ENCODE measurements around the gene EHMT1. TPM values are rescaled to one million over a fixed set of nuclear protein-coding genes. Genes with fewer than 3 reads are reported as not detected.

EHMT1 gene
- total RNA-seq, 1 donor from 2014 or later: 45.3 TPM

DNA sequence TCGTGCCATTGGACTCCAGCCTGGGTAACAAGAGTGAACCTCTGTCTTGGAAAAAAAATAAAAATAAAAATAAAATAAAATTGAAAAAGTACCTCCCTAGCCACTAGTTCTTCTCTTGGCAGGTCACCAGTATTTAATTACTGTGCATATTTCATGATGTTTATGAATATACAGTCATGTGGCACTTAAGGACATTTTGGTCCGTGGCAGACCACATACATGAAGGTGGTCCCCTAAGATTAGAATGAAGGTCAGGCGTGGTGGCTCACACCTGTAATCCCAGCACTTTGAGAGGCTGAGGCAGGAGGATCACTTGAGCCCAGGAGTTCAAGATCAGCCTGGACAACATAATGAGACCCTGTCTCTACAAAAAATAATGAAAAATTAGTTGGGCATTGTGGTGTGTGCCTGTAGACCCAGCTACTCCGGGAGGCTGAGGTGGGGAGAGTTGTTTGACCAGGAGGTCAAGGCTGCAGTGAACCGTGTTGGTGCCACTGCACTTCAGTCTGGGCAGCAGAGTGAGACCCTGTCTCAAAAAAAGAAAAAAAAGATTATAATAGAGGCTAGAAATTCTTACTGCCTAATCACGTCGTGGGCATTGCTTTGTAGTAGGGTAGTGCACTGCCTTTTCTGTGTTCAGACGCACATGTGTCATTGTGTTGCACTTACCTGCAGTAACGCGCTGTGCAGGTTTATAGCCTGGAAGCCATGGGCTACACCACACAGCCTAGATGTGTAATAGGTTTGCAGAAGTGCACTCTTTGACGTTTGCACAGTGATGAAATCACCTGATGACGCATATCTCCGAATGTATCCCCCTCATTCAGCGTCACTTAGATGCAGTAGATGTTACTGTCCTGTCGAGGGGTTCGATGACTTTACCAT is 12.8 kb downstream of the EHMT1 start:
- peaks cover 1% of the 10 kb centered on the region for H3K36me3 ChIP-seq (ENCODE audit: control insufficient read depth, insufficient read depth, low read length)
- DNase-seq (ENCODE audit: low read depth) (no peak), FAIRE-seq (no peak)
- TF ChIP-seq, protein P1, sequence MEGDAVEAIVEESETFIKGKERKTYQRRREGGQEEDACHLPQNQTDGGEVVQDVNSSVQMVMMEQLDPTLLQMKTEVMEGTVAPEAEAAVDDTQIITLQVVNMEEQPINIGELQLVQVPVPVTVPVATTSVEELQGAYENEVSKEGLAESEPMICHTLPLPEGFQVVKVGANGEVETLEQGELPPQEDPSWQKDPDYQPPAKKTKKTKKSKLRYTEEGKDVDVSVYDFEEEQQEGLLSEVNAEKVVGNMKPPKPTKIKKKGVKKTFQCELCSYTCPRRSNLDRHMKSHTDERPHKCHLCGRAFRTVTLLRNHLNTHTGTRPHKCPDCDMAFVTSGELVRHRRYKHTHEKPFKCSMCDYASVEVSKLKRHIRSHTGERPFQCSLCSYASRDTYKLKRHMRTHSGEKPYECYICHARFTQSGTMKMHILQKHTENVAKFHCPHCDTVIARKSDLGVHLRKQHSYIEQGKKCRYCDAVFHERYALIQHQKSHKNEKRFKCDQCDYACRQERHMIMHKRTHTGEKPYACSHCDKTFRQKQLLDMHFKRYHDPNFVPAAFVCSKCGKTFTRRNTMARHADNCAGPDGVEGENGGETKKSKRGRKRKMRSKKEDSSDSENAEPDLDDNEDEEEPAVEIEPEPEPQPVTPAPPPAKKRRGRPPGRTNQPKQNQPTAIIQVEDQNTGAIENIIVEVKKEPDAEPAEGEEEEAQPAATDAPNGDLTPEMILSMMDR (IDR thresholded peaks at IDR 0.05; ENCODE audit: insufficient read depth, low read length, severe bottlenecking): no peak
- H3K27me3 ChIP-seq (ENCODE audit: control insufficient read depth, insufficient read depth, low read length): no peaks in the 10 kb centered on the region
- no peak overlapping the region for H3K4me3 ChIP-seq (ENCODE audit: low read depth, low read length)

DNA sequence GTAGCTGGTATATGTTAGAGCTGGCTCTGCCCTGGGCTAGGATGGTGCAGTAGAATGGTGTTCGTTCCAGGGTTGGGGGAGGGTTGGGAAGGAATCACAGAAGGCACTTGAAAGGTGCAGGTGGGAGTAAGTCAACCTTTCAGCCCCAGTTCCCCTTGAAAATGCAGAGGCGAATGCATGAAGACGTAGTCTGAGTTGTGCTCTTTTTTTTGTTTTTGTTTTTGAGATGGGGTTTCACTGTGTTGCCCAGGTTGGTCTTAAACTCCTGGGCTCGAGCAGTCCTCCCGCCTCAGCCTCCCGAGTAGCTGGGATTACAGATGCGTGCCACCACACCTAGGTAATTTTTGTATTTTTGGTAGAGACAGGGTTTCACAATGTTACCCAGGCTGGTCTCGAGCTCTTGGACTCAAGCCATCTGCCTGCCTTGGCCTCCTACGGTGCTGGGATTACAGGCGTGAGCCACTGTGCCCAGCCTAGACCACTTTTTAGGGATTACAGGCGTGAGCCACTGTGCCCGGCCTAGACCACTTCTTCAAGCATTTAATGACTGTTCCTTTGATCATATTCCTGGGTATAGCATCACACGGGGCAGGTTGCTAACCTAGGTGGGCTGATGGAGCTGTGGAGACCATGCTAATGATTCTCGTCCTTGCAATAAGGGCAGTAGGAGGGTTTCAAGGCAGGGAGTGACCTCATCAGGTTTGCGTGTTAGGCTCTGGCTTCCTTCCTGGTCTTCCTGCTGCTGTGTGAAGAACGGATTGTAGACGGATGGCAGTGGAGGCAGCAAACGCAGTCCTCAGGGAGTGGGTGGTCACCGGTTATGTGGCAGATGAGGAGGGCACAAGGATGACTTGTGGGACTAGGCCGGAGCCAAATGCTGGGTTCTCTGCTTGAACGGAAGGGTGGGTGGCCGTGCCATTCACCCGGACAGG is 13.7 kb downstream of the EHMT1 start:
- no peak overlapping the region for H3K4me3 ChIP-seq (ENCODE audit: low read depth, low read length)
- peaks cover 1% of the 10 kb centered on the region for H3K36me3 ChIP-seq (ENCODE audit: control insufficient read depth, insufficient read depth, low read length)
- no peak for DNase-seq (ENCODE audit: low read depth)
- TF ChIP-seq, protein P1 (IDR thresholded peaks at IDR 0.05; ENCODE audit: insufficient read depth, low read length, severe bottlenecking): no peak
- no peak for FAIRE-seq
- no peaks in the 10 kb centered on the region for H3K27me3 ChIP-seq (ENCODE audit: control insufficient read depth, insufficient read depth, low read length)

DNA sequence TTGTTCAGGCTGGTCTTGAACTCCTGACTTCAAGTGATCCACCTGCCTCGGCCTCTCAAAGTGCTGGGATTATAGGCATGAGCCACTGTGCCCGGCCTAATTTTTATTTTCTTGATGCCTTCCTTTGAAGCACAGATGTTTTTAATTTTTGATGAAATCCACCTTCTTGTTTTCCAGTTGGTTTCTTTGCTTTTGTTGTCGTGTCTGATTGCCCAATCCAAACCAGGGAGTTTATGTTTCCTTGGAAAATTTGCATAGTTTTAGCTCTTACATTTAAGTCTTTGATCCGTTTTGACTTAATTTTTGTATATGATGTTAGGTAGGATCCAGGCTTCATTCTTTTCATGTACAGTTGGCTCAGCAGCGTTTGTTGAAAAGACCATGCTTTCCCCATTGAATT is 15.2 kb downstream of the EHMT1 start:
- Histone ChIP-seq H3K36me3 (ENCODE audit: control insufficient read depth, insufficient read depth, low read length) (peaks cover 3% of the 10 kb centered on the region), H3K27me3 (ENCODE audit: control insufficient read depth, insufficient read depth, low read length) (no peaks in the 10 kb centered on the region), H3K4me3 (ENCODE audit: low read depth, low read length) (no peak overlapping the region)
- TF ChIP-seq, protein P1 (IDR thresholded peaks at IDR 0.05; ENCODE audit: insufficient read depth, low read length, severe bottlenecking): no peak
- DNase-seq (ENCODE audit: low read depth): no peak
- no peak for FAIRE-seq

DNA sequence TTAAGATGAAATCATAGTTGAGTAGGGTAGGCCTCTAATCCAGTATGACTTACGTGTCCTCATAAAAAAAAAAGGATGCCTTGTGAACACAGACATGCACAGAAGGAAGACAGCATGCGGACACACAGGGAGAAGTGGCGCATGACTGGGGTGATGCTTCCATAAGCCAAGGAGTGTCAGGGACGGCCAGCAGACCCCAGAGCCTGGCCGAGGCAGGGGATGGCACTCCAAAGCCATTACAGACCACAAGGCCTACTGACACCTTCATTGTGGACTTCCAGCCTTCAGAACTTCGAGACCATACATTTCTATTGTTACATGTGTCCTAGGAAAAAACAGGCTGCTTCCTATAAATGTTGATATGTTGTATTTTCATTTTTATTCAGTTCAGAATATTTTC is 19.9 kb downstream of the EHMT1 start:
- peaks cover 6% of the 10 kb centered on the region for H3K36me3 ChIP-seq (ENCODE audit: control insufficient read depth, insufficient read depth, low read length)
- H3K27me3 ChIP-seq (ENCODE audit: control insufficient read depth, insufficient read depth, low read length): no peaks in the 10 kb centered on the region
- TF ChIP-seq, protein P1 (IDR thresholded peaks at IDR 0.05; ENCODE audit: insufficient read depth, low read length, severe bottlenecking): no peak

DNA sequence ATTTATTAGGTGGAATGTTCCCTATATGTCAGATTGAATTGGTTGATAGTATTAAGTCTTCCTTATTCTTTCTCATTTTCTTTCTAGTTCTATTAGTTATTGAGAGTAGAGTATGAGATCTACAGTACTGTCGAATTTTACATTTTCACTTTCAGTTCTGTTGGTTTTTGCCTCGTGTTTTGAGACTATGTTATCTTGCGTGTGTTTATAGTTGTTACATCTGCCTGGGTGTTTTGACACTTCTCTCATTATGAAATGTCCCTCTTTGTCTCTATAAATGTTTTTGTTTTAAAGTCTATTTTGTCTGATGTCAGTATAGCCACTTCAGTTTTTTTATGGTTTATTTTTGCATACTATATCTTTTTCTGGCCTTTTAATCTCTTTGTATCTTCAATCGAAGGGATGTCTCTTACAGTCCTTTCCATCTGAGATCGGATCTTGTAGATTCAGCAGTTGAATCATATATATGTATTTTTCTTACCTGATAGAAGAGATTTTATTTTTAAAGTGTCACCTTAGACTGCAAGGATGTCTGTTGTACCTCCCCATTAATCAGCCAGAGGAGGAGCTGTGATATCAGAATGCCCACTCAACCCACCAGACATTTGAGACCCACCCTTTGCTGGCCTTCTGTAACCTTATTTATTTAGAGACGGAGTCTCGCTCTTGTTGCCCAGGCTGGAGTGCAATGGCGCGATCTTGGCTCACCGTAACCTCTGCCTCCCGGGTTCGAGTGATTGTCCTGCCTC is 20.7 kb downstream of the EHMT1 start:
- FAIRE-seq (no peak), DNase-seq (ENCODE audit: low read depth) (no peak)
- Histone ChIP-seq H3K27me3 (ENCODE audit: control insufficient read depth, insufficient read depth, low read length) (no peaks in the 10 kb centered on the region), H3K36me3 (ENCODE audit: control insufficient read depth, insufficient read depth, low read length) (peaks cover 6% of the 10 kb centered on the region), H3K4me3 (ENCODE audit: low read depth, low read length) (no peak overlapping the region)
- TF ChIP-seq, protein P1 (IDR thresholded peaks at IDR 0.05; ENCODE audit: insufficient read depth, low read length, severe bottlenecking): no peak

More for the DNA sequence above, 19.9 kb downstream of the EHMT1 start:
- H3K4me3 ChIP-seq (ENCODE audit: low read depth, low read length): no peak overlapping the region
- FAIRE-seq (no peak), DNase-seq (ENCODE audit: low read depth) (no peak)

Measured in bronchial epithelial cell (primary cell).